K562 (cell line): ENCODE results near the gene ARHGAP42. TPM values are rescaled to one million over a fixed set of nuclear protein-coding genes. Genes with fewer than 3 reads are reported as not detected.

ENCODE experiments used
- ATAC-seq: fragments of 200-7000 bp; cut with Tn5 transposase; 3 replicates; pipeline ENCODE4 v1.9.1; 2020; ENCODE audit warnings: moderate library complexity
- BruUV-seq: library from RNA; stranded (reverse); fragments of 400-500 nt; replicated peaks from 2 replicates; lab custom pipeline; 2021; lab: Mats Ljungman, UMichigan
- CTCF ChIA-PET: fragments of 300-600 bp; formaldehyde crosslinking; extraction: SDS; loops from one replicate; lab custom pipeline; 2021; ENCODE audit warnings: low intra/inter-chr PET ratio; lab: Yijun Ruan, JAX
- POLR2A ChIA-PET: fragments of 300-600, 350-650 bp; sonication (Branson Sonifier 250); formaldehyde crosslinking; extraction: SDS; loops from one replicate; lab custom pipeline; 2021; ENCODE audit warnings: antibody characterized with exemption, inconsistent platforms; lab: Yijun Ruan, JAX
- DNase-seq, 4 experiments: peaks; one replicate each; pipeline versions ENCODE4 v3.0.0 to v3.0.0-alpha.2; 2011 to 2018; ENCODE audit warnings: low spot score in 3 of 4, mixed read lengths in 3 of 4; ENCODE audit errors: extremely low read depth in 1 of 4
- FAIRE-seq: peaks from 2 replicates; lab custom pipeline; 2011; peaks lifted over from hg19 to GRCh38; lab: Jason Lieb, UNC
- H2AFZ ChIP-seq: 2 replicates; pipeline ENCODE4 v1.6.0; 2011; ENCODE audit warnings: low read depth, low read length, control low read depth, inconsistent platforms
- H3K27ac ChIP-seq: fragments of 200-600 bp; 3 replicates; pipeline ENCODE4 v1.8.0; 2011; ENCODE audit warnings: low read depth, mild to moderate bottlenecking, control low read depth, inconsistent platforms, low read length, moderate library complexity, mixed read lengths; ENCODE audit errors: extremely low read depth
- H3K27me3 ChIP-seq, 2 experiments: fragments of 300-600 bp in 1 of 2; 2 replicates in 1 of 2; 3 replicates in 1 of 2; pipeline versions ENCODE4 v1.6.0 to v1.8.0; 2011; ENCODE audit warnings: inconsistent platforms in 2 of 2, low read length in 2 of 2, mild to moderate bottlenecking in 1 of 2, mixed read lengths in 1 of 2, moderate library complexity in 1 of 2; ENCODE audit not compliant: control insufficient read depth in 2 of 2, insufficient read depth in 2 of 2
- H3K36me3 ChIP-seq: fragments of 300-600 bp; 3 replicates; pipeline ENCODE4 v1.8.0; 2011; ENCODE audit warnings: mild to moderate bottlenecking, low read length, inconsistent platforms; ENCODE audit not compliant: control insufficient read depth, insufficient read depth
- H3K4me1 ChIP-seq, 2 experiments: fragments of 200-600 bp in 1 of 2; replicated peaks in 1 of 2; 2 replicates in 1 of 2; 3 replicates in 1 of 2; pipeline versions ENCODE4 v1.5.1 to v1.8.0; 2011; ENCODE audit warnings: inconsistent platforms in 2 of 2, low read length in 2 of 2, mild to moderate bottlenecking in 1 of 2, mixed read lengths in 1 of 2, moderate library complexity in 1 of 2; ENCODE audit not compliant: control insufficient read depth in 2 of 2, insufficient read depth in 2 of 2
- H3K4me2 ChIP-seq: 2 replicates; pipeline ENCODE4 v1.6.1; 2011; ENCODE audit warnings: low read length, control low read depth, inconsistent platforms, mixed read lengths; ENCODE audit not compliant: insufficient read depth
- H3K4me3 ChIP-seq: fragments of 200-600 bp; sonication (generic), shearing (Covaris generic); 2 replicates; pipeline ENCODE4 v1.5.1; 2016; ENCODE audit warnings: control low read depth, inconsistent platforms
- H3K79me2 ChIP-seq: fragments of 200-600 bp; 3 replicates; pipeline ENCODE4 v1.8.0; 2011; ENCODE audit warnings: low read length, inconsistent platforms; ENCODE audit not compliant: control insufficient read depth, insufficient read depth
- H3K9ac ChIP-seq, 2 experiments: 2 replicates each; pipeline versions ENCODE4 v1.6.0 to v1.6.1; 2011; ENCODE audit warnings: low read depth in 2 of 2, low read length in 2 of 2, control low read depth in 1 of 2, inconsistent platforms in 1 of 2, mild to moderate bottlenecking in 1 of 2, mixed read lengths in 1 of 2; ENCODE audit not compliant: insufficient read depth in 1 of 2
- H3K9me1 ChIP-seq: one replicate; pipeline ENCODE4 v1.6.0; 2011; ENCODE audit warnings: inconsistent platforms, mild to moderate bottlenecking, low read length, moderate library complexity; ENCODE audit not compliant: control insufficient read depth, insufficient read depth
- H3K9me3 ChIP-seq: replicated peaks from 2 replicates; pipeline ENCODE4 v1.5.1; 2011; ENCODE audit warnings: low read depth, low read length, inconsistent platforms; ENCODE audit not compliant: control insufficient read depth, insufficient read depth
- H4K20me1 ChIP-seq: replicated peaks from 2 replicates; pipeline ENCODE4 v1.6.1; 2011; ENCODE audit warnings: low read length, inconsistent platforms, mixed read lengths; ENCODE audit not compliant: control insufficient read depth, insufficient read depth
- ELF1 ChIP-seq: fragments of 200-800 bp; sonication (Bioruptor generic); IDR thresholded peaks from 2 replicates; pipeline ENCODE4 v1.6.1; 2016; ENCODE audit warnings: missing genetic modification characterization, missing compliant biosample characterization
- FOXK2 ChIP-seq, 2 experiments: fragments of 450-650 bp; IDR thresholded peaks in 1 of 2; conservative IDR thresholded peaks in 1 of 2; 2 replicates each; pipeline ENCODE4 v1.6.1; 2016; ENCODE audit warnings: low read depth in 2 of 2, mild to moderate bottlenecking in 1 of 2
- LCOR ChIP-seq: sonication (generic); formaldehyde crosslinking; IDR thresholded peaks from 2 replicates; pipeline ENCODE4 v1.8.0; 2022; ENCODE audit warnings: mild to moderate bottlenecking, missing genetic modification reagents
- POLR2G ChIP-seq: fragments of 200-400 bp; formaldehyde crosslinking; IDR thresholded peaks from 2 replicates; pipeline ENCODE4 v1.6.1; 2017; ENCODE audit warnings: low read depth, mild to moderate bottlenecking, antibody characterized with exemption, low read length, moderate library complexity
- U2AF2 ChIP-seq: fragments of 200-400 bp; formaldehyde crosslinking; optimal IDR thresholded peaks from 2 replicates; pipeline ENCODE3; 2017; ENCODE audit warnings: low read depth, mild to moderate bottlenecking, low read length
- ZHX1 ChIP-seq: fragments of 150-350 bp; conservative IDR thresholded peaks from 2 replicates; pipeline ENCODE4 v1.6.1; 2014; ENCODE audit warnings: low read length
- ZNF146 ChIP-seq: IDR thresholded peaks from one replicate; pipeline ENCODE4 v1.6.1; 2018; ENCODE audit warnings: missing compliant biosample characterization; ENCODE audit not compliant: unreplicated experiment
- ZNF347 ChIP-seq: fragments of 450-650 bp; formaldehyde crosslinking; IDR thresholded peaks from 2 replicates; pipeline ENCODE4 v1.4.0; 2020; ENCODE audit warnings: low read depth, mild to moderate bottlenecking, moderate library complexity
- ZNF398 ChIP-seq: fragments of 250-450 bp; sonication (Bioruptor Pico); IDR thresholded peaks from 2 replicates; pipeline ENCODE4 v1.8.0; 2021; ENCODE audit warnings: moderate library complexity, mild to moderate bottlenecking, inconsistent platforms
- ZNF695 ChIP-seq: fragments of 450-650 bp; formaldehyde crosslinking; IDR thresholded peaks from 2 replicates; pipeline ENCODE4 v1.4.0; 2020; ENCODE audit warnings: mild to moderate bottlenecking, moderate library complexity
- ZNF780A ChIP-seq: fragments of 250-450 bp; sonication (Bioruptor Pico); IDR thresholded peaks from 2 replicates; pipeline ENCODE4 v1.5.0; 2021; ENCODE audit warnings: mild to moderate bottlenecking
- WGBS: fragments of 100-300 bp; shearing (Covaris generic); methylation state at CpG from one replicate; pipeline ENCODE4 v1.1.6; 2016; ENCODE audit warnings: low coverage, mixed read lengths; ENCODE audit not compliant: insufficient coverage; ENCODE audit errors: missing lambda C conversion rate; 5-methylcytosine and 5-hydroxymethylcytosine counted together
- in situ Hi-C: fragments of 300-500 bp; cut with MboI; formaldehyde crosslinking; loops from 4 replicates; pipeline ENCODE4 v1.15.0; 2018; ENCODE audit warnings: inconsistent platforms, mixed read lengths
- intact Hi-C: fragments of 100-400 bp; cut with micrococcal nuclease; formaldehyde crosslinking; loops from 2 replicates; pipeline ENCODE4 v1.14.2; 2022
- polyA plus RNA-seq, 8 experiments: library from polyadenylated mRNA; depleted of rRNA in 4 of 8; stranded (reverse) in 5 of 8; unstranded in 3 of 8; fragments of >200 nt; fragmentation: Nextera tagmentation in 2 of 8; fragmentation: Illumina TruSeq in 1 of 8; extraction: Ambion mirVana in 2 of 8; extraction: Trizol in 1 of 8; gene quantifications; 2 replicates each; pipeline versions ENCODE4 v1.2.1 to v1.2.3, GENCODE V29; 2011 to 2014; ENCODE audit warnings: inconsistent platforms in 1 of 8, missing spikeins in 1 of 8
- total RNA-seq, 7 experiments: library from RNA; depleted of rRNA in 6 of 7; stranded (reverse); fragments of >200 nt in 6 of 7; fragmentation: Illumina TruSeq in 2 of 7; extraction: Trizol in 2 of 7; gene quantifications; 2 replicates each; pipeline versions ENCODE4 v1.2.1 to v1.2.3, GENCODE V29; 2011 to 2021; ENCODE audit warnings: low replicate concordance in 1 of 7
- TF ChIP-seq, protein P1 (sequence below): sonication (generic); formaldehyde crosslinking; IDR thresholded peaks from 2 replicates; pipeline ENCODE4 v1.8.0; 2023; ENCODE audit warnings: mild to moderate bottlenecking, missing genetic modification reagents
- TF ChIP-seq, protein P2 (sequence below): fragments of 450-650 bp; formaldehyde crosslinking; IDR thresholded peaks from 2 replicates; pipeline ENCODE4 v1.4.0; 2020; ENCODE audit warnings: mild to moderate bottlenecking, mixed read lengths

Gene ARHGAP42
- total and polyA plus RNA-seq, 9 of the 15 experiments (the other 6 are each of a cell fraction or from before 2014, with no cell fraction given): 0.95 to 6.1 (median 2.4) TPM

GRCh38 chr11:100705447-100705846 lies 18.4 kb downstream of the ARHGAP42 start:
- H3K4me2 ChIP-seq: no peak overlapping the region
- H3K9me1 ChIP-seq: no peaks in the 10 kb centered on the region
- no peaks in the 10 kb centered on the region for H4K20me1 ChIP-seq
- H3K4me1 ChIP-seq: peaks cover 0 to 6% of the 10 kb centered on the region in 2 experiments; a peak in 2 of 5 replicates
- no peaks in the 10 kb centered on the region for H3K36me3 ChIP-seq
- ChIA-PET POLR2A (interaction anchor here (0.6 kb wide), 1 partner anchor 147 kb away, joined by 3 read pairs; no protein-coding TSS in a partner anchor), CTCF (no interaction called here)
- DNase-seq: no peak
- ATAC-seq: no peak
- no TSS peak for BruUV-seq
- H3K27ac ChIP-seq: no peak overlapping the region
- in situ Hi-C loops (no loop called here), intact Hi-C loops (no loop called here)
- H3K27me3 ChIP-seq: no peaks in the 10 kb centered on the region
- H3K4me3 ChIP-seq: no peak overlapping the region
- H3K9me3 ChIP-seq: no peaks in the 10 kb centered on the region
- no peaks in the 10 kb centered on the region for H3K79me2 ChIP-seq
- no peak overlapping the region for H2AFZ ChIP-seq
- WGBS: 40% methylated on average over 2 of the region's 2 CpGs
- no peak overlapping the region for H3K9ac ChIP-seq
- FAIRE-seq: no peak
- TF ChIP-seq ZNF146 (CRISPR knock-in tag): no peak
- TF ChIP-seq ZNF780A (CRISPR knock-in tag): no peak
- TF ChIP-seq U2AF2: no peak
- TF ChIP-seq, protein P1, sequence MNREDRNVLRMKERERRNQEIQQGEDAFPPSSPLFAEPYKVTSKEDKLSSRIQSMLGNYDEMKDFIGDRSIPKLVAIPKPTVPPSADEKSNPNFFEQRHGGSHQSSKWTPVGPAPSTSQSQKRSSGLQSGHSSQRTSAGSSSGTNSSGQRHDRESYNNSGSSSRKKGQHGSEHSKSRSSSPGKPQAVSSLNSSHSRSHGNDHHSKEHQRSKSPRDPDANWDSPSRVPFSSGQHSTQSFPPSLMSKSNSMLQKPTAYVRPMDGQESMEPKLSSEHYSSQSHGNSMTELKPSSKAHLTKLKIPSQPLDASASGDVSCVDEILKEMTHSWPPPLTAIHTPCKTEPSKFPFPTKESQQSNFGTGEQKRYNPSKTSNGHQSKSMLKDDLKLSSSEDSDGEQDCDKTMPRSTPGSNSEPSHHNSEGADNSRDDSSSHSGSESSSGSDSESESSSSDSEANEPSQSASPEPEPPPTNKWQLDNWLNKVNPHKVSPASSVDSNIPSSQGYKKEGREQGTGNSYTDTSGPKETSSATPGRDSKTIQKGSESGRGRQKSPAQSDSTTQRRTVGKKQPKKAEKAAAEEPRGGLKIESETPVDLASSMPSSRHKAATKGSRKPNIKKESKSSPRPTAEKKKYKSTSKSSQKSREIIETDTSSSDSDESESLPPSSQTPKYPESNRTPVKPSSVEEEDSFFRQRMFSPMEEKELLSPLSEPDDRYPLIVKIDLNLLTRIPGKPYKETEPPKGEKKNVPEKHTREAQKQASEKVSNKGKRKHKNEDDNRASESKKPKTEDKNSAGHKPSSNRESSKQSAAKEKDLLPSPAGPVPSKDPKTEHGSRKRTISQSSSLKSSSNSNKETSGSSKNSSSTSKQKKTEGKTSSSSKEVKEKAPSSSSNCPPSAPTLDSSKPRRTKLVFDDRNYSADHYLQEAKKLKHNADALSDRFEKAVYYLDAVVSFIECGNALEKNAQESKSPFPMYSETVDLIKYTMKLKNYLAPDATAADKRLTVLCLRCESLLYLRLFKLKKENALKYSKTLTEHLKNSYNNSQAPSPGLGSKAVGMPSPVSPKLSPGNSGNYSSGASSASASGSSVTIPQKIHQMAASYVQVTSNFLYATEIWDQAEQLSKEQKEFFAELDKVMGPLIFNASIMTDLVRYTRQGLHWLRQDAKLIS (CRISPR knock-in tag): no peak
- TF ChIP-seq LCOR (CRISPR knock-in tag): no peak
- TF ChIP-seq ZNF347 (CRISPR knock-in tag): no peak
- TF ChIP-seq POLR2G: no peak
- TF ChIP-seq ZNF695 (CRISPR knock-in tag): no peak
- TF ChIP-seq ZHX1: no peak
- TF ChIP-seq ELF1 (tag): no peak
- no peak for TF ChIP-seq FOXK2 (conservative IDR thresholded peaks at IDR 0.05 in 1 of 2, IDR thresholded peaks at IDR 0.05 in 1 of 2; ENCODE audit: low read depth in 2 of 2)
- TF ChIP-seq, protein P2, sequence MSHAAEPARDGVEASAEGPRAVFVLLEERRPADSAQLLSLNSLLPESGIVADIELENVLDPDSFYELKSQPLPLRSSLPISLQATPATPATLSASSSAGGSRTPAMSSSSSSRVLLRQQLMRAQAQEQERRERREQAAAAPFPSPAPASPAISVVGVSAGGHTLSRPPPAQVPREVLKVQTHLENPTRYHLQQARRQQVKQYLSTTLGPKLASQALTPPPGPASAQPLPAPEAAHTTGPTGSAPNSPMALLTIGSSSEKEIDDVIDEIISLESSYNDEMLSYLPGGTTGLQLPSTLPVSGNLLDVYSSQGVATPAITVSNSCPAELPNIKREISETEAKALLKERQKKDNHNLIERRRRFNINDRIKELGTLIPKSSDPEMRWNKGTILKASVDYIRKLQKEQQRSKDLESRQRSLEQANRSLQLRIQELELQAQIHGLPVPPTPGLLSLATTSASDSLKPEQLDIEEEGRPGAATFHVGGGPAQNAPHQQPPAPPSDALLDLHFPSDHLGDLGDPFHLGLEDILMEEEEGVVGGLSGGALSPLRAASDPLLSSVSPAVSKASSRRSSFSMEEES: no peak
- TF ChIP-seq ZNF398 (CRISPR knock-in tag): no peak
